HCT116 (cell line): ENCODE measurements around the gene FBXO5. TPM values are rescaled to one million over a fixed set of nuclear protein-coding genes. Genes with fewer than 3 reads are reported as not detected.

Experiments
- ATAC-seq: fragments of 200-7000 bp; cut with Tn5 transposase; 2 replicates; pipeline ENCODE4 v1.9.1; 2020; ENCODE audit warnings: mild to moderate bottlenecking, moderate library complexity
- BruUV-seq: library from RNA; stranded (reverse); fragments of 400-500 nt; replicated peaks from 2 replicates; lab custom pipeline; 2021; lab: Mats Ljungman, UMichigan
- CTCF ChIA-PET: fragments of 300-600 bp; sonication (Branson Sonifier 250); formaldehyde crosslinking; loops from one replicate; lab custom pipeline; 2021; ENCODE audit warnings: antibody characterized with exemption; lab: Charles Lee
- POLR2A ChIA-PET: fragments of 300-600, 350-600 bp; sonication (Branson Sonifier 250); formaldehyde crosslinking; loops from one replicate; lab custom pipeline; 2021; ENCODE audit warnings: antibody characterized with exemption; lab: Charles Lee
- RAD21 ChIA-PET, 2 experiments: fragments of 300-600 bp; sonication (Branson Sonifier 250); formaldehyde crosslinking; loops; one replicate each; lab custom pipeline; 2023; ENCODE audit warnings: low total read pairs in 2 of 2; ENCODE audit not compliant: uncharacterized antibody in 2 of 2, unreplicated experiment in 2 of 2, low non-redundant PET in 1 of 2; lab: Charles Lee
- DNase-seq: peaks from one replicate; pipeline ENCODE4 v3.0.0-alpha.2; 2010; ENCODE audit warnings: low read depth, low spot score
- H2AFZ ChIP-seq: fragments of 200-600 bp; shearing (Covaris generic), sonication (generic); 2 replicates; pipeline ENCODE4 v1.6.1; 2017; ENCODE audit warnings: low read depth, mixed run types, mixed read lengths, antibody characterized with exemption, low read length; ENCODE audit not compliant: poor library complexity, severe bottlenecking
- H3K27ac ChIP-seq: 2 replicates; pipeline ENCODE4 v1.5.1; 2012; ENCODE audit warnings: low read depth, low read length
- H3K27me3 ChIP-seq: fragments of 200-600 bp; sonication (generic); 2 replicates; pipeline ENCODE4 v1.6.1; 2016; ENCODE audit warnings: mixed run types, low read length, mixed read lengths; ENCODE audit not compliant: insufficient read depth
- H3K36me3 ChIP-seq, 2 experiments: fragments of 200-500 bp in 1 of 2; fragments of 200-600 bp in 1 of 2; sonication (Bioruptor generic) in 1 of 2; sonication (generic) in 1 of 2; 2 replicates each; pipeline versions ENCODE4 v1.5.1 to v1.6.1; 2014 to 2016; ENCODE audit warnings: low read length in 2 of 2, inconsistent platforms in 1 of 2, mixed read lengths in 1 of 2, mixed run types in 1 of 2; ENCODE audit not compliant: insufficient read depth in 2 of 2, control insufficient read depth in 1 of 2
- H3K4me1 ChIP-seq, 2 experiments: fragments of 200-600 bp in 1 of 2; sonication (generic) in 1 of 2; 2 replicates each; pipeline versions ENCODE4 v1.5.1 to v1.6.1; 2012 to 2017; ENCODE audit warnings: low read length in 2 of 2, inconsistent platforms in 1 of 2, mild to moderate bottlenecking in 1 of 2, mixed read lengths in 1 of 2, mixed run types in 1 of 2, moderate library complexity in 1 of 2; ENCODE audit not compliant: insufficient read depth in 2 of 2, control insufficient read depth in 1 of 2
- H3K4me2 ChIP-seq: fragments of 200-600 bp; sonication (generic); 2 replicates; pipeline ENCODE4 v1.6.1; 2017; ENCODE audit warnings: mixed run types, low read length, mixed read lengths
- H3K4me3 ChIP-seq, 2 experiments: fragments of 200-600 bp in 1 of 2; sonication (generic) in 1 of 2; replicated peaks in 1 of 2; 2 replicates each; pipeline ENCODE4 v1.5.1; 2011 to 2016; ENCODE audit warnings: low read length in 2 of 2, control low read depth in 1 of 2, low read depth in 1 of 2, mild to moderate bottlenecking in 1 of 2, mixed read lengths in 1 of 2, mixed run types in 1 of 2
- H3K79me2 ChIP-seq: fragments of 200-600 bp; sonication (generic); 2 replicates; pipeline ENCODE4 v1.6.1; 2017; ENCODE audit warnings: mild to moderate bottlenecking, mixed run types, low read length, moderate library complexity, mixed read lengths; ENCODE audit not compliant: insufficient read depth
- H3K9ac ChIP-seq: fragments of 200-600 bp; sonication (generic); 2 replicates; pipeline ENCODE4 v1.6.1; 2016; ENCODE audit warnings: low read length, mixed read lengths
- H3K9me2 ChIP-seq: fragments of 200-600 bp; sonication (generic), shearing (Covaris generic); 2 replicates; pipeline ENCODE4 v1.6.1; 2017; ENCODE audit warnings: mixed run types, mild to moderate bottlenecking, moderate library complexity; ENCODE audit not compliant: insufficient read depth
- H3K9me3 ChIP-seq, 2 experiments: fragments of 200-500 bp in 1 of 2; fragments of 200-600 bp in 1 of 2; sonication (Bioruptor generic) in 1 of 2; sonication (generic) in 1 of 2; 2 replicates each; pipeline ENCODE4 v1.6.1; 2014 to 2017; ENCODE audit warnings: low read length in 2 of 2, mixed read lengths in 2 of 2, inconsistent platforms in 1 of 2, low read depth in 1 of 2, mild to moderate bottlenecking in 1 of 2, mixed run types in 1 of 2, moderate library complexity in 1 of 2; ENCODE audit not compliant: control insufficient read depth in 1 of 2, insufficient read depth in 1 of 2
- H4K20me1 ChIP-seq: fragments of 200-600 bp; sonication (generic), shearing (Covaris generic); 2 replicates; pipeline ENCODE4 v1.6.1; 2017; ENCODE audit warnings: mixed run types, mild to moderate bottlenecking, moderate library complexity; ENCODE audit not compliant: insufficient read depth
- CBX3 ChIP-seq: IDR thresholded peaks from 2 replicates; pipeline ENCODE4 v1.6.1; 2012; ENCODE audit warnings: low read depth
- EGR1 ChIP-seq: IDR thresholded peaks from 2 replicates; pipeline ENCODE4 v1.6.1; 2012; ENCODE audit warnings: low read depth
- ELF1 ChIP-seq: IDR thresholded peaks from 2 replicates; pipeline ENCODE4 v1.6.1; 2012; ENCODE audit warnings: low read depth, borderline replicate concordance
- EZH2phosphoT487 ChIP-seq: fragments of 200-600 bp; IDR thresholded peaks from 2 replicates; pipeline ENCODE4 v1.6.1; 2018; ENCODE audit warnings: antibody characterized with exemption, borderline replicate concordance
- JUND ChIP-seq: IDR thresholded peaks from 2 replicates; pipeline ENCODE4 v1.6.1; 2012
- POLR2A ChIP-seq: IDR thresholded peaks from 2 replicates; pipeline ENCODE4 v1.7.0; 2011; ENCODE audit warnings: borderline replicate concordance; ENCODE audit not compliant: insufficient read depth, insufficient read length; ENCODE audit errors: extremely low read depth
- RAD21 ChIP-seq: IDR thresholded peaks from 2 replicates; pipeline ENCODE4 v1.6.1; 2012; ENCODE audit warnings: low read depth, mild to moderate bottlenecking
- SIN3A ChIP-seq: IDR thresholded peaks from 2 replicates; pipeline ENCODE4 v1.6.1; 2012; ENCODE audit warnings: low read depth
- SP1 ChIP-seq: IDR thresholded peaks from 2 replicates; pipeline ENCODE4 v1.6.1; 2012; ENCODE audit warnings: low read depth
- SRF ChIP-seq: IDR thresholded peaks from 2 replicates; pipeline ENCODE4 v1.6.1; 2012; ENCODE audit warnings: low read depth
- TCF7L2 ChIP-seq: IDR thresholded peaks from 2 replicates; pipeline ENCODE4 v1.7.0; 2011; ENCODE audit warnings: borderline replicate concordance, inconsistent platforms; ENCODE audit not compliant: insufficient read depth, insufficient read length; ENCODE audit errors: extremely low read depth
- YY1 ChIP-seq: IDR thresholded peaks from 2 replicates; pipeline ENCODE4 v1.6.1; 2011; ENCODE audit warnings: low read length, low read depth, moderate library complexity, mild to moderate bottlenecking; ENCODE audit not compliant: insufficient replicate concordance; ENCODE audit errors: extremely low read depth
- ZNF274 ChIP-seq: fragments of 200-500 bp; sonication (Bioruptor generic); IDR thresholded peaks from 2 replicates; pipeline ENCODE4 v1.6.1; 2014; ENCODE audit warnings: mild to moderate bottlenecking, low read depth, low read length, inconsistent platforms
- intact Hi-C: fragments of 100-400 bp; cut with micrococcal nuclease; formaldehyde crosslinking; loops from 2 replicates; pipeline ENCODE4 v1.10.0; 2022
- total RNA-seq: library from RNA; stranded (reverse); gene quantifications from one replicate; pipeline ENCODE4 v1.2.1, GENCODE V29; 2021; ENCODE audit not compliant: unreplicated experiment
- TF ChIP-seq, protein P1 (sequence below): IDR thresholded peaks from 2 replicates; pipeline ENCODE4 v1.6.1; 2011; ENCODE audit warnings: mild to moderate bottlenecking, low read length, moderate library complexity; ENCODE audit not compliant: insufficient replicate concordance; ENCODE audit errors: extremely low read depth
- TF ChIP-seq, protein P2 (sequence below): IDR thresholded peaks from 2 replicates; pipeline ENCODE4 v1.6.1; 2012; ENCODE audit warnings: low read depth
- TF ChIP-seq, protein P3 (sequence below): IDR thresholded peaks from 2 replicates; pipeline ENCODE4 v1.6.1; 2012
- TF ChIP-seq, protein P4 (sequence below): IDR thresholded peaks from 2 replicates; pipeline ENCODE4 v1.6.1; 2012
- TF ChIP-seq, protein P5 (sequence below), 3 experiments: fragments of 200-600 bp in 1 of 3; sonication (generic) in 1 of 3; IDR thresholded peaks in 2 of 3; conservative IDR thresholded peaks in 1 of 3; 2 replicates each; pipeline ENCODE4 v1.5.1; 2012 to 2017; ENCODE audit warnings: low read depth in 2 of 3, low read length in 2 of 3, antibody characterized with exemption in 1 of 3, borderline replicate concordance in 1 of 3, control low read depth in 1 of 3, mild to moderate bottlenecking in 1 of 3, mixed read lengths in 1 of 3, mixed run types in 1 of 3, moderate library complexity in 1 of 3; ENCODE audit not compliant: insufficient read depth in 1 of 3

The FBXO5 gene
- total RNA-seq, 1 experiment from 2014 or later, result 38.9 TPM

DNA sequence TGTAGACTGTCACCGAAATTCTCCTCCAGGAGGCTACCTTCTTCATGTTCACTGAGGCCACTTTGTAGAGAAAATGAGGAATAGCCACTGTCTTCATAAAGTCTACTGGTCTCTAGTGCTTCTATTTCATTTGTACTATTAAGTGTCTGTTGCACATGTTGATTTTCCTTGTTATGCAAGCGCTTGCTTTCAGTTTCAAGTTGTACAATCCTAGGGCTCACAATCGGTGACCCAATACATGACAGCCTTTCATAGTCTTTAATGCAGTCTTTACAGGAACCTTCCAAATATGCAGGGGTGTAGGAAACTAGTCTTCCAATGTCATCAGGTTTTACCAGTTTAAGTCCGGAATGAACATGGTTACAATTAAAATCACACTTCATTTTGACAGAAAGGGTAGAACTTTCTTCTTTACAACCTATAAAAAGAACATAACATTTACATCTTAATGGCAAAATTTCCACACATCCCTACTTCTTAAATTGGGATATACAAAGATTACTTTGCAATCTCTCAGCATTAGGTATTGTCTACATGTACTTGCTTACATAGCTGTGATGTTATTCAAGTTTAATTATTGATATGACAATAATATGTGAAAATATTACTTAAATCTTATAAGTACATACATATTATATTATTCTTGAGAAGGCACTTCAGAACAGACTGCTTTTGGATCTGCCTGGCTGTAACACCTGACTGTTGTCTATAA, 7.5 kb downstream of the FBXO5 start:
- ATAC-seq (no peak), DNase-seq (no peak)
- Histone ChIP-seq H4K20me1 (peaks cover 38% of the 10 kb centered on the region), H3K27me3 (no peaks in the 10 kb centered on the region), H3K9ac (no peak overlapping the region), H3K9me3 (no peaks in the 10 kb centered on the region), H3K79me2 (peaks cover 88% of the 10 kb centered on the region), H3K36me3 (peaks cover 52 to 76% of the 10 kb centered on the region in 2 experiments), H3K4me3 (no peak overlapping the region), H3K4me2 (no peak overlapping the region), H2AFZ (no peak overlapping the region), H3K9me2 (no peaks in the 10 kb centered on the region), H3K27ac (no peak overlapping the region), H3K4me1 (peaks cover 0 to 2% of the 10 kb centered on the region in 2 experiments; a peak in 1 of 4 replicates)
- TF ChIP-seq YY1 (no peak), ZNF274 (no peak), EZH2phosphoT487 (no peak), SP1 (no peak), SIN3A (no peak), POLR2A (no peak), SRF (no peak), EGR1 (no peak), CBX3 (no peak), RAD21 (no peak), TCF7L2 (no peak), ELF1 (no peak), JUND (no peak)
- TF ChIP-seq, protein P1, sequence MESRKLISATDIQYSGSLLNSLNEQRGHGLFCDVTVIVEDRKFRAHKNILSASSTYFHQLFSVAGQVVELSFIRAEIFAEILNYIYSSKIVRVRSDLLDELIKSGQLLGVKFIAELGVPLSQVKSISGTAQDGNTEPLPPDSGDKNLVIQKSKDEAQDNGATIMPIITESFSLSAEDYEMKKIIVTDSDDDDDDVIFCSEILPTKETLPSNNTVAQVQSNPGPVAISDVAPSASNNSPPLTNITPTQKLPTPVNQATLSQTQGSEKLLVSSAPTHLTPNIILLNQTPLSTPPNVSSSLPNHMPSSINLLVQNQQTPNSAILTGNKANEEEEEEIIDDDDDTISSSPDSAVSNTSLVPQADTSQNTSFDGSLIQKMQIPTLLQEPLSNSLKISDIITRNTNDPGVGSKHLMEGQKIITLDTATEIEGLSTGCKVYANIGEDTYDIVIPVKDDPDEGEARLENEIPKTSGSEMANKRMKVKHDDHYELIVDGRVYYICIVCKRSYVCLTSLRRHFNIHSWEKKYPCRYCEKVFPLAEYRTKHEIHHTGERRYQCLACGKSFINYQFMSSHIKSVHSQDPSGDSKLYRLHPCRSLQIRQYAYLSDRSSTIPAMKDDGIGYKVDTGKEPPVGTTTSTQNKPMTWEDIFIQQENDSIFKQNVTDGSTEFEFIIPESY, result no peak
- TF ChIP-seq, protein P2, sequence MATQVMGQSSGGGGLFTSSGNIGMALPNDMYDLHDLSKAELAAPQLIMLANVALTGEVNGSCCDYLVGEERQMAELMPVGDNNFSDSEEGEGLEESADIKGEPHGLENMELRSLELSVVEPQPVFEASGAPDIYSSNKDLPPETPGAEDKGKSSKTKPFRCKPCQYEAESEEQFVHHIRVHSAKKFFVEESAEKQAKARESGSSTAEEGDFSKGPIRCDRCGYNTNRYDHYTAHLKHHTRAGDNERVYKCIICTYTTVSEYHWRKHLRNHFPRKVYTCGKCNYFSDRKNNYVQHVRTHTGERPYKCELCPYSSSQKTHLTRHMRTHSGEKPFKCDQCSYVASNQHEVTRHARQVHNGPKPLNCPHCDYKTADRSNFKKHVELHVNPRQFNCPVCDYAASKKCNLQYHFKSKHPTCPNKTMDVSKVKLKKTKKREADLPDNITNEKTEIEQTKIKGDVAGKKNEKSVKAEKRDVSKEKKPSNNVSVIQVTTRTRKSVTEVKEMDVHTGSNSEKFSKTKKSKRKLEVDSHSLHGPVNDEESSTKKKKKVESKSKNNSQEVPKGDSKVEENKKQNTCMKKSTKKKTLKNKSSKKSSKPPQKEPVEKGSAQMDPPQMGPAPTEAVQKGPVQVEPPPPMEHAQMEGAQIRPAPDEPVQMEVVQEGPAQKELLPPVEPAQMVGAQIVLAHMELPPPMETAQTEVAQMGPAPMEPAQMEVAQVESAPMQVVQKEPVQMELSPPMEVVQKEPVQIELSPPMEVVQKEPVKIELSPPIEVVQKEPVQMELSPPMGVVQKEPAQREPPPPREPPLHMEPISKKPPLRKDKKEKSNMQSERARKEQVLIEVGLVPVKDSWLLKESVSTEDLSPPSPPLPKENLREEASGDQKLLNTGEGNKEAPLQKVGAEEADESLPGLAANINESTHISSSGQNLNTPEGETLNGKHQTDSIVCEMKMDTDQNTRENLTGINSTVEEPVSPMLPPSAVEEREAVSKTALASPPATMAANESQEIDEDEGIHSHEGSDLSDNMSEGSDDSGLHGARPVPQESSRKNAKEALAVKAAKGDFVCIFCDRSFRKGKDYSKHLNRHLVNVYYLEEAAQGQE, result no peak
- TF ChIP-seq, protein P3, sequence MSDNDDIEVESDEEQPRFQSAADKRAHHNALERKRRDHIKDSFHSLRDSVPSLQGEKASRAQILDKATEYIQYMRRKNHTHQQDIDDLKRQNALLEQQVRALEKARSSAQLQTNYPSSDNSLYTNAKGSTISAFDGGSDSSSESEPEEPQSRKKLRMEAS, result no peak
- TF ChIP-seq, protein P4, sequence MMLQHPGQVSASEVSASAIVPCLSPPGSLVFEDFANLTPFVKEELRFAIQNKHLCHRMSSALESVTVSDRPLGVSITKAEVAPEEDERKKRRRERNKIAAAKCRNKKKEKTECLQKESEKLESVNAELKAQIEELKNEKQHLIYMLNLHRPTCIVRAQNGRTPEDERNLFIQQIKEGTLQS, result no peak
- TF ChIP-seq, protein P5, sequence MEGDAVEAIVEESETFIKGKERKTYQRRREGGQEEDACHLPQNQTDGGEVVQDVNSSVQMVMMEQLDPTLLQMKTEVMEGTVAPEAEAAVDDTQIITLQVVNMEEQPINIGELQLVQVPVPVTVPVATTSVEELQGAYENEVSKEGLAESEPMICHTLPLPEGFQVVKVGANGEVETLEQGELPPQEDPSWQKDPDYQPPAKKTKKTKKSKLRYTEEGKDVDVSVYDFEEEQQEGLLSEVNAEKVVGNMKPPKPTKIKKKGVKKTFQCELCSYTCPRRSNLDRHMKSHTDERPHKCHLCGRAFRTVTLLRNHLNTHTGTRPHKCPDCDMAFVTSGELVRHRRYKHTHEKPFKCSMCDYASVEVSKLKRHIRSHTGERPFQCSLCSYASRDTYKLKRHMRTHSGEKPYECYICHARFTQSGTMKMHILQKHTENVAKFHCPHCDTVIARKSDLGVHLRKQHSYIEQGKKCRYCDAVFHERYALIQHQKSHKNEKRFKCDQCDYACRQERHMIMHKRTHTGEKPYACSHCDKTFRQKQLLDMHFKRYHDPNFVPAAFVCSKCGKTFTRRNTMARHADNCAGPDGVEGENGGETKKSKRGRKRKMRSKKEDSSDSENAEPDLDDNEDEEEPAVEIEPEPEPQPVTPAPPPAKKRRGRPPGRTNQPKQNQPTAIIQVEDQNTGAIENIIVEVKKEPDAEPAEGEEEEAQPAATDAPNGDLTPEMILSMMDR (IDR thresholded peaks at IDR 0.05 in 2 of 3, conservative IDR thresholded peaks at IDR 0.05 in 1 of 3; ENCODE audit: borderline replicate concordance in 1 of 3, insufficient read depth in 1 of 3, low read depth in 2 of 3, low read length in 2 of 3), result no peak
- intact Hi-C loops, result no loop called here
- ChIA-PET RAD21 (no interaction called here), CTCF (no interaction called here), POLR2A (no interaction called here)
- no TSS peak for BruUV-seq
